HepG2 (cell line): ENCODE results near the gene PPP2R5B. TPM values are rescaled to one million over a fixed set of nuclear protein-coding genes. Genes with fewer than 3 reads are reported as not detected.

Experiments used
- AHDC1 ChIP-seq: sonication (generic); formaldehyde crosslinking; IDR thresholded peaks from 2 replicates; pipeline ENCODE4 v1.5.1; 2020; ENCODE audit warnings: mild to moderate bottlenecking, missing genetic modification reagents, borderline replicate concordance
- AHR ChIP-seq: IDR thresholded peaks from 2 replicates; pipeline ENCODE4 v1.6.1; 2018; ENCODE audit warnings: missing genetic modification reagents, missing compliant biosample characterization
- CSRNP2 ChIP-seq: sonication (generic); formaldehyde crosslinking; conservative IDR thresholded peaks from 2 replicates; pipeline ENCODE4 v1.8.0; 2022; ENCODE audit warnings: low read depth, missing genetic modification reagents
- DRAP1 ChIP-seq: IDR thresholded peaks from 2 replicates; pipeline ENCODE4 v1.6.1; 2016; ENCODE audit warnings: missing genetic modification reagents, missing compliant biosample characterization
- FOXO4 ChIP-seq: sonication (generic); formaldehyde crosslinking; conservative IDR thresholded peaks from 2 replicates; pipeline ENCODE4 v1.8.1; 2023; ENCODE audit warnings: missing genetic modification reagents
- GTF2F1 ChIP-seq: fragments of 150-350 bp; IDR thresholded peaks from 2 replicates; pipeline ENCODE4 v1.6.1; 2014; ENCODE audit warnings: low read length
- NFE2L2 ChIP-seq: fragments of 150-350 bp; IDR thresholded peaks from 2 replicates; pipeline ENCODE4 v1.6.1; 2014; ENCODE audit warnings: low read length
- SALL1 ChIP-seq: sonication (generic); formaldehyde crosslinking; IDR thresholded peaks from 2 replicates; pipeline ENCODE4 v1.8.0; 2022; ENCODE audit warnings: mild to moderate bottlenecking, missing genetic modification reagents
- ZFP1 ChIP-seq: IDR thresholded peaks from 2 replicates; pipeline ENCODE4 v1.6.1; 2016
- ZGPAT ChIP-seq: IDR thresholded peaks from 2 replicates; pipeline ENCODE4 v1.6.1; 2016; ENCODE audit warnings: mild to moderate bottlenecking
- ZNF317 ChIP-seq: sonication (generic); formaldehyde crosslinking; IDR thresholded peaks from 2 replicates; pipeline ENCODE4 v1.5.0; 2020; ENCODE audit warnings: mild to moderate bottlenecking, missing genetic modification reagents
- ZNF350 ChIP-seq: sonication (generic); formaldehyde crosslinking; IDR thresholded peaks from 2 replicates; pipeline ENCODE4 v1.4.0; 2020; ENCODE audit warnings: mild to moderate bottlenecking, low read depth, missing genetic modification reagents, borderline replicate concordance
- ZNF552 ChIP-seq: sonication (generic); formaldehyde crosslinking; IDR thresholded peaks from 2 replicates; pipeline ENCODE4 v1.9.0; 2022; ENCODE audit warnings: missing genetic modification reagents, mild to moderate bottlenecking, borderline replicate concordance
- ZNF704 ChIP-seq: sonication (generic); formaldehyde crosslinking; IDR thresholded peaks from 2 replicates; pipeline ENCODE4 v1.8.1; 2023; ENCODE audit warnings: mild to moderate bottlenecking, inconsistent platforms, moderate library complexity, missing genetic modification reagents, borderline replicate concordance
- ZNF816 ChIP-seq: sonication (generic); formaldehyde crosslinking; IDR thresholded peaks from 2 replicates; pipeline ENCODE4 v1.8.0; 2022; ENCODE audit warnings: missing genetic modification reagents, mild to moderate bottlenecking, borderline replicate concordance
- ZSCAN30 ChIP-seq: sonication (generic); formaldehyde crosslinking; IDR thresholded peaks from 2 replicates; pipeline ENCODE4 v1.5.0; 2020; ENCODE audit warnings: mild to moderate bottlenecking, missing genetic modification reagents
- polyA plus RNA-seq, 8 experiments: library from polyadenylated mRNA; depleted of rRNA in 3 of 8; stranded (reverse) in 7 of 8; unstranded in 1 of 8; fragments of >200 nt; fragmentation: Illumina TruSeq in 4 of 8; extraction: Trizol in 4 of 8; gene quantifications; 2 replicates each; pipeline versions ENCODE4 v1.2.1 to v1.2.3, GENCODE V29; 2011 to 2016; ENCODE audit warnings: low read depth in 4 of 8, missing spikeins in 1 of 8, mixed read lengths in 1 of 8; ENCODE audit not compliant: insufficient read depth in 1 of 8
- total RNA-seq, 5 experiments: library from RNA; depleted of rRNA; stranded (reverse); fragments of >200 nt; fragmentation: Illumina TruSeq; extraction: Trizol; gene quantifications; 2 replicates each; pipeline ENCODE4 v1.2.3, GENCODE V29; 2016; ENCODE audit warnings: low read depth in 1 of 5

PPP2R5B gene
- total and polyA plus RNA-seq, 2 of the 13 experiments (the other 11 are each of a cell fraction or from before 2014, with no cell fraction given): 2.3 to 8.3 TPM

- no peak for TF ChIP-seq CSRNP2 (CRISPR knock-in tag)
- no peak for TF ChIP-seq ZNF816 (CRISPR knock-in tag)
- no peak for TF ChIP-seq AHR (CRISPR knock-in tag)
- TF ChIP-seq GTF2F1: no peak
- TF ChIP-seq ZNF317 (CRISPR knock-in tag): peak; percentile 47; the same call in 1 of the 2 replicates
- TF ChIP-seq ZNF552 (CRISPR knock-in tag): peak; percentile 78; the same call in 1 of the 2 replicates
- 0 out of 2 replicates have a peak, but pooled peaks have one; percentile 67 for TF ChIP-seq FOXO4 (CRISPR knock-in tag)
- TF ChIP-seq ZNF350 (CRISPR knock-in tag): peak; percentile 81
- TF ChIP-seq ZGPAT (CRISPR knock-in tag): peak; percentile 75; the same call in 1 of the 2 replicates
- no peak for TF ChIP-seq DRAP1
- no peak for TF ChIP-seq ZSCAN30 (CRISPR knock-in tag)
- 0 out of 2 replicates have a peak, but pooled peaks have one; percentile 48 for TF ChIP-seq ZNF704
- no peak for TF ChIP-seq ZFP1 (CRISPR knock-in tag)
- peak; percentile 24; the same call in 1 of the 2 replicates for TF ChIP-seq SALL1 (CRISPR knock-in tag)
- no peak for TF ChIP-seq NFE2L2
- no peak for TF ChIP-seq AHDC1 (CRISPR knock-in tag)
These were observed at the start of gene PPP2R5B (continued) for GRCh38 chr11:64923944-64924909.
